ENCODE data around the gene DNM3. TPM values are rescaled to one million over a fixed set of nuclear protein-coding genes. Genes with fewer than 3 reads are reported as not detected.

The DNM3 gene
- total and polyA plus RNA-seq, 2 donors (not counting 1 experiment from before 2014, with no cell fraction given): 1.0 to 1.3 TPM

- Histone ChIP-seq H2AFZ (ENCODE audit: insufficient read depth, low read depth, low read length, poor library complexity, severe bottlenecking) (no peak overlapping the region), H4K20me1 (ENCODE audit: control insufficient read depth, insufficient read depth, low read length, poor library complexity, severe bottlenecking) (no peaks in the 10 kb centered on the region), H3K4me3 (ENCODE audit: control extremely low read depth in 1 of 5, extremely low read depth in 1 of 5, insufficient read depth in 1 of 5, low read depth in 2 of 5, low read length in 4 of 5) (no peak overlapping the region), H3K4me2 (replicated peaks; ENCODE audit: low read depth, low read length, poor library complexity, severe bottlenecking) (no peak overlapping the region), H3K4me1 (ENCODE audit: control insufficient read depth in 2 of 2, insufficient read depth in 2 of 2, low read length in 2 of 2) (no peaks in the 10 kb centered on the region), H3K36me3 (replicated peaks in 1 of 2; ENCODE audit: control extremely low read depth in 1 of 2, control insufficient read depth in 1 of 2, extremely low read depth in 1 of 2, insufficient read depth in 2 of 2, low read length in 1 of 2) (no peaks in the 10 kb centered on the region), H3K9ac (ENCODE audit: low read length) (no peak overlapping the region), H3K79me2 (ENCODE audit: control insufficient read depth, insufficient read depth, low read length) (no peaks in the 10 kb centered on the region), H3K27me3 (replicated peaks in 1 of 4; ENCODE audit: control extremely low read depth in 1 of 4, control insufficient read depth in 3 of 4, insufficient read depth in 4 of 4, low read length in 3 of 4) (no peaks in the 10 kb centered on the region), H3K9me3 (ENCODE audit: control extremely low read depth in 1 of 3, control insufficient read depth in 2 of 3, insufficient read depth in 1 of 3, low read length in 2 of 3) (no peaks in the 10 kb centered on the region), H3K27ac (ENCODE audit: low read length in 2 of 2) (no peak overlapping the region)
- no peaks in the 10 kb centered on the region for H3K27me3 Mint-ChIP-seq
- ChIA-PET CTCF (no interaction called here), POLR2A (no interaction called here)
- H3K9me3 Mint-ChIP-seq (ENCODE audit: insufficient read depth): no peaks in the 10 kb centered on the region
- ATAC-seq (ENCODE audit: low read depth) (no peak), DNase-seq (no peak)
- no peak overlapping the region for H3K27ac Mint-ChIP-seq
- TF ChIP-seq, protein P1, sequence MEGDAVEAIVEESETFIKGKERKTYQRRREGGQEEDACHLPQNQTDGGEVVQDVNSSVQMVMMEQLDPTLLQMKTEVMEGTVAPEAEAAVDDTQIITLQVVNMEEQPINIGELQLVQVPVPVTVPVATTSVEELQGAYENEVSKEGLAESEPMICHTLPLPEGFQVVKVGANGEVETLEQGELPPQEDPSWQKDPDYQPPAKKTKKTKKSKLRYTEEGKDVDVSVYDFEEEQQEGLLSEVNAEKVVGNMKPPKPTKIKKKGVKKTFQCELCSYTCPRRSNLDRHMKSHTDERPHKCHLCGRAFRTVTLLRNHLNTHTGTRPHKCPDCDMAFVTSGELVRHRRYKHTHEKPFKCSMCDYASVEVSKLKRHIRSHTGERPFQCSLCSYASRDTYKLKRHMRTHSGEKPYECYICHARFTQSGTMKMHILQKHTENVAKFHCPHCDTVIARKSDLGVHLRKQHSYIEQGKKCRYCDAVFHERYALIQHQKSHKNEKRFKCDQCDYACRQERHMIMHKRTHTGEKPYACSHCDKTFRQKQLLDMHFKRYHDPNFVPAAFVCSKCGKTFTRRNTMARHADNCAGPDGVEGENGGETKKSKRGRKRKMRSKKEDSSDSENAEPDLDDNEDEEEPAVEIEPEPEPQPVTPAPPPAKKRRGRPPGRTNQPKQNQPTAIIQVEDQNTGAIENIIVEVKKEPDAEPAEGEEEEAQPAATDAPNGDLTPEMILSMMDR (IDR thresholded peaks at IDR 0.05): no peak
- no peak for TF ChIP-seq EZH2 (IDR thresholded peaks at IDR 0.05; ENCODE audit: borderline replicate concordance, insufficient read depth, low read depth, low read length, poor library complexity, severe bottlenecking)
- intact Hi-C loops (cut with micrococcal nuclease): no loop called here
- no peak overlapping the region for H3K4me3 Mint-ChIP-seq
- WGBS (ENCODE audit: insufficient coverage): 59% methylated on average over 3 of the region's 4 CpGs
- no peaks in the 10 kb centered on the region for H3K4me1 Mint-ChIP-seq
Measured at GRCh38 chr1:171883849-171884248, 42.6 kb downstream of the DNM3 start.

DNA sequence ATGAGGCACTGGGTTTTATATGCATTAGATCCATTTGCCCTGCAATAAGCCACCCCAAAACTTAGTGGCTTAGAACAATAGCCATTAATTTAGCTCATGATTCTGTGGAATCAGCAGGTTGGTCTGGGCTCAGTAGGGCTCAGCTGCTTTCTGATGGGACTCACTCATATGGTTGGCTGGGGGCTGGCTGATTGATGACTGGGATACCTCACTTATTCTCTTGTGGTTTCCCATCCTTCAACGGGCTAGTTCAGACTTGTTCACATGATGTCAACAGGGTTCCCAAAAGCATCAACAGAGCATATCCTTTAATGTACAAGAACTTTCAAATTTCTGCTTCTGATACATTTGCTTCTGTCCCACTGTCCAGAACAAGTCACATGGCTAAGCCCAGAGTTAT lies 43.2 kb downstream of the DNM3 start:
- Histone ChIP-seq H3K79me2 (ENCODE audit: control insufficient read depth, insufficient read depth, low read length) (no peaks in the 10 kb centered on the region), H3K27me3 (replicated peaks in 1 of 4; ENCODE audit: control extremely low read depth in 1 of 4, control insufficient read depth in 3 of 4, insufficient read depth in 4 of 4, low read length in 3 of 4) (no peaks in the 10 kb centered on the region), H3K4me1 (ENCODE audit: control insufficient read depth in 2 of 2, insufficient read depth in 2 of 2, low read length in 2 of 2) (no peaks in the 10 kb centered on the region), H3K4me2 (replicated peaks; ENCODE audit: low read depth, low read length, poor library complexity, severe bottlenecking) (no peak overlapping the region), H3K4me3 (ENCODE audit: control extremely low read depth in 1 of 5, extremely low read depth in 1 of 5, insufficient read depth in 1 of 5, low read depth in 2 of 5, low read length in 4 of 5) (no peak overlapping the region), H2AFZ (ENCODE audit: insufficient read depth, low read depth, low read length, poor library complexity, severe bottlenecking) (no peak overlapping the region), H4K20me1 (ENCODE audit: control insufficient read depth, insufficient read depth, low read length, poor library complexity, severe bottlenecking) (no peaks in the 10 kb centered on the region), H3K27ac (ENCODE audit: low read length in 2 of 2) (no peak overlapping the region), H3K36me3 (replicated peaks in 1 of 2; ENCODE audit: control extremely low read depth in 1 of 2, control insufficient read depth in 1 of 2, extremely low read depth in 1 of 2, insufficient read depth in 2 of 2, low read length in 1 of 2) (no peaks in the 10 kb centered on the region), H3K9me3 (ENCODE audit: control extremely low read depth in 1 of 3, control insufficient read depth in 2 of 3, insufficient read depth in 1 of 3, low read length in 2 of 3) (no peaks in the 10 kb centered on the region), H3K9ac (ENCODE audit: low read length) (no peak overlapping the region)
- no peak for DNase-seq
- ATAC-seq (ENCODE audit: low read depth): no peak
- ChIA-PET CTCF (no interaction called here), POLR2A (no interaction called here)
- no peak overlapping the region for H3K27ac Mint-ChIP-seq
- no peaks in the 10 kb centered on the region for H3K9me3 Mint-ChIP-seq (ENCODE audit: insufficient read depth)
- 67% methylated on average over 1 of the region's 1 CpG for WGBS (ENCODE audit: insufficient coverage)
- H3K4me1 Mint-ChIP-seq: no peaks in the 10 kb centered on the region
- H3K4me3 Mint-ChIP-seq: no peak overlapping the region
- intact Hi-C loops (cut with micrococcal nuclease): no loop called here
- no peak for TF ChIP-seq EZH2 (IDR thresholded peaks at IDR 0.05; ENCODE audit: borderline replicate concordance, insufficient read depth, low read depth, low read length, poor library complexity, severe bottlenecking)
- TF ChIP-seq, protein P1 (IDR thresholded peaks at IDR 0.05): no peak
- H3K27me3 Mint-ChIP-seq: no peaks in the 10 kb centered on the region
